Measurements from ENCODE around the gene CELSR2. TPM values are rescaled to one million over a fixed set of nuclear protein-coding genes. Genes with fewer than 3 reads are reported as not detected.

The CELSR2 gene
- total and polyA plus RNA-seq, 4 donors, result 1.4 to 7.9 (median 5.1) TPM

GRCh38 chr1:109257682-109258421 lies 8.5 kb downstream of the CELSR2 start:
- DNase-seq (no peak), ATAC-seq (ENCODE audit: insufficient read depth, low FRiP score) (no peak)
- H3K9me3 ChIP-seq (ENCODE audit: control insufficient read depth in 4 of 4, insufficient read depth in 3 of 4, low read length in 3 of 4), result no peaks in the 10 kb centered on the region
- H3K4me1 ChIP-seq (ENCODE audit: control insufficient read depth in 5 of 5, insufficient read depth in 5 of 5, low read length in 5 of 5), result peaks cover 0 to 28% (median 11%) of the 10 kb centered on the region in 5 donors
- H3K27ac ChIP-seq (ENCODE audit: low read depth in 1 of 2, low read length in 1 of 2), result no peak overlapping the region
- H3K36me3 ChIP-seq (ENCODE audit: control insufficient read depth in 4 of 4, insufficient read depth in 4 of 4, low read length in 4 of 4), result peaks cover 0 to 5% (median under 1%) of the 10 kb centered on the region in 4 donors
- WGBS, 2 donors, result 87% methylated on average over 15 of the region's 15 CpGs
- H3K4me3 ChIP-seq, result no peak overlapping the region
- no peaks in the 10 kb centered on the region for H3K27me3 ChIP-seq (ENCODE audit: control insufficient read depth in 3 of 3, insufficient read depth in 3 of 3, low read length in 2 of 3)
- no peak for TF ChIP-seq CTCF (IDR thresholded peaks at IDR 0.05; ENCODE audit: control extremely low read depth, extremely low read depth)
- no peak overlapping the region for H3K9ac ChIP-seq (ENCODE audit: insufficient read depth in 1 of 2, low read length in 2 of 2)

- 94 to 95% methylated on average over 69 of the region's 69 CpGs for WGBS, 2 donors
- DNase-seq (no peak), ATAC-seq (ENCODE audit: insufficient read depth, low FRiP score) (no peak)
- no peak for TF ChIP-seq CTCF (IDR thresholded peaks at IDR 0.05; ENCODE audit: control extremely low read depth, extremely low read depth)
- H3K4me1 ChIP-seq (ENCODE audit: control insufficient read depth in 5 of 5, insufficient read depth in 5 of 5, low read length in 5 of 5), result peaks cover 0 to 19% (median 10%) of the 10 kb centered on the region in 5 donors
- no peaks in the 10 kb centered on the region for H3K9me3 ChIP-seq (ENCODE audit: control insufficient read depth in 4 of 4, insufficient read depth in 3 of 4, low read length in 3 of 4)
- H3K36me3 ChIP-seq (ENCODE audit: control insufficient read depth in 4 of 4, insufficient read depth in 4 of 4, low read length in 4 of 4), result peaks cover 0 to 5% (median under 1%) of the 10 kb centered on the region in 4 donors
- no peak overlapping the region for H3K9ac ChIP-seq (ENCODE audit: insufficient read depth in 1 of 2, low read length in 2 of 2)
- H3K4me3 ChIP-seq, result no peak overlapping the region
- no peak overlapping the region for H3K27ac ChIP-seq (ENCODE audit: low read depth in 1 of 2, low read length in 1 of 2)
- no peaks in the 10 kb centered on the region for H3K27me3 ChIP-seq (ENCODE audit: control insufficient read depth in 3 of 3, insufficient read depth in 3 of 3, low read length in 2 of 3)
Measured at GRCh38 chr1:109258481-109259466, 9.4 kb downstream of the CELSR2 start.

DNA sequence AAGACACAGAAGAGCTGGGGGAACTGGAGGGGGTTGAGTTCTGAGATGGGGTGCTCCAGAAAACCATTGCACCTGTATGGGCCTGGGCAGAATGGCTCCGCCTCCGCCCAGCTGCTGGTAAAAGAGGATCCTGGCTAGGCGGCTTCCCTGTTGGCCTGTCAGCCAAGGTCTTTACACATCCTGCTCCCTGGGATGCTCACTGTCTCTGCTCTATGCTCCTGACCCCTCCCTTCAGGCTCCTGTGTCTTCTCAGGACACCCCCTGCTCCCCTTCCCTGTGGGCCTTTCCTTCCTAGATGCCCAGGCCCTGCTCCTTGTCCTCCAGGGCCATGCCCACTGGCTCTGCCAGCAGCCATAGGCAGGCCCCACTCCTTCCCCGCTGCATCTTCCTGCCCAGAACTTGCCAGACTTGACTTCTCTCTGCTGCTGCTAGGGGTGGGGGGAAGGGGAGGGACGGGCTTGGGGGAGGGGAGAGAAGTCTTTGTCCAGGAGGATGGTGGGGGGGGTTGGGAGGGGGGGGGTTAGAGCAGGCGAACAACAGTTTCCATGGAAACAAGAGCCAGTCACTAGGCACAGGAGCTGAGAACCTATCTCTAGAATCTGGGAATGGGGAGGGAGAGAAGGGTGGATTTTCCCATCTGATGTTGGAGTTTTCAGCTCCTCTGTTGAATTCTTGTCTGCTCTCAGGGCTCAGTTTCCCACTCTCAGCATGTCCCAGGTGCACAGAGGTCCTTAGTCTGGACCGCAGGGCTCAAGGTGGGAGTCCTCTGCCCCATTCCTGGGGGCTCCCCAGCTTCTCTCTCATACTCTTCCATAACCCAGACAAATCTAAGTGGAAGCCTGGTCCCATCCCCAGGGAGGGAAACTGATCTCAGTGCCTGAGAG lies 10.6 kb downstream of the CELSR2 start:
- DNase-seq (no peak), ATAC-seq (ENCODE audit: insufficient read depth, low FRiP score) (no peak)
- H3K27me3 ChIP-seq (ENCODE audit: control insufficient read depth in 3 of 3, insufficient read depth in 3 of 3, low read length in 2 of 3), result no peaks in the 10 kb centered on the region
- no peak overlapping the region for H3K4me3 ChIP-seq
- TF ChIP-seq CTCF (IDR thresholded peaks at IDR 0.05; ENCODE audit: control extremely low read depth, extremely low read depth), result no peak
- no peak overlapping the region for H3K27ac ChIP-seq (ENCODE audit: low read depth in 1 of 2, low read length in 1 of 2)
- H3K9me3 ChIP-seq (ENCODE audit: control insufficient read depth in 4 of 4, insufficient read depth in 3 of 4, low read length in 3 of 4), result no peaks in the 10 kb centered on the region
- peaks cover 0 to 6% (median 2%) of the 10 kb centered on the region in 4 donors for H3K36me3 ChIP-seq (ENCODE audit: control insufficient read depth in 4 of 4, insufficient read depth in 4 of 4, low read length in 4 of 4)
- H3K4me1 ChIP-seq (ENCODE audit: control insufficient read depth in 5 of 5, insufficient read depth in 5 of 5, low read length in 5 of 5), result peaks cover 0 to 8% (median 2%) of the 10 kb centered on the region in 5 donors
- 70 to 82% methylated on average over 7 of the region's 7 CpGs for WGBS, 2 donors
- H3K9ac ChIP-seq (ENCODE audit: insufficient read depth in 1 of 2, low read length in 2 of 2), result no peak overlapping the region
